ENCODE data around the gene ADGRG7.

- TF ChIP-seq POLR2A (IDR thresholded peaks at IDR 0.05; ENCODE audit: low read length) (no peak), GATA1 (IDR thresholded peaks at IDR 0.05; ENCODE audit: low read depth, low read length) (no peak)
Observed at GRCh38 chr3:100650651-100651619, 41.5 kb downstream of the ADGRG7 start.

Measured in erythroblast (primary cell).